Kidney glomerular epithelial cell (primary cell): ENCODE results near the gene CDC27.
"Not testable (repeated sequence)": the region's sequence is repeated elsewhere in the genome, so short reads cannot be mapped to it uniquely, and the experiment has no call there.

ENCODE experiments used
- DNase-seq: peaks from one replicate; lab custom pipeline; 2025; lab: John Stamatoyannopoulos, UW

The CDC27 gene

DNA sequence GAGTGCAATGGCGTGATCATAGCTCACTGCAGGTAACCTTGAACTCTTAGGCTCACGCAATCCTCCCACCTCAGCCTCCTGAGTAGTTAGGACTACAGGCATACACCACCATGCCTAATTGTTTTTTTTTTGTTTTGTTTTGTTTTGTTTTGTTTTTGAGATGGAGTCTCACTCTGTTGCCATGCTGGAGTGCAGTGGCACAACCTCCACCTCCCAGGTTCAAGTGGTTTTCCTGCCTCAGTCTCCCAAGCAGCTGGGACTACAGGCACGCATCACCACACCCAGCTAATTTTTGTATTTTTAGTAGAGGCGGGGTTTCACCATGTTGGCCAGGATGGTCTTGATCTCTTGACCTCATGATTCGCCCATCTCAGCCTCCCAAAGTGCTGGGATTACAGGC lies 54.7 kb downstream of the CDC27 start:
- DNase-seq, result not testable (repeated sequence)

DNA sequence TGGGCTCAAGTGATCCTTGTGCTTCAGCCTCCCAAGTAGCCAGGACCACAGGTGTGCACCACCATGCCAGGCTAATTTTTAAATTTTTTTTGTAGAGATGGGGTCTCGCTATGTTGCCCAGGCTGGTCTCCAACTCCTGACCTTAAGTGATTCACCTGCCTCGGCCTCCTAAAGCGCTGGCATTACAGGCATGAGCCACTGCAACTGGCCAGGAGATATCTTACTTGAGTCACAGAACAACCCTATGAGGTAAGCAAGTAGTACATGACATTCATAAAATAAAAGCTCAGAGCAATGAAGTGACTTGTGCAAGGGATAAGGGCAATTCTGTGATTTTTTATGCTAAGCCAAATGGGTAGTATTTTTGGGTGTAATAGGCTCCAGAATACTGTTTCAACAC lies 57.3 kb downstream of the CDC27 start:
- no peak for DNase-seq

DNA sequence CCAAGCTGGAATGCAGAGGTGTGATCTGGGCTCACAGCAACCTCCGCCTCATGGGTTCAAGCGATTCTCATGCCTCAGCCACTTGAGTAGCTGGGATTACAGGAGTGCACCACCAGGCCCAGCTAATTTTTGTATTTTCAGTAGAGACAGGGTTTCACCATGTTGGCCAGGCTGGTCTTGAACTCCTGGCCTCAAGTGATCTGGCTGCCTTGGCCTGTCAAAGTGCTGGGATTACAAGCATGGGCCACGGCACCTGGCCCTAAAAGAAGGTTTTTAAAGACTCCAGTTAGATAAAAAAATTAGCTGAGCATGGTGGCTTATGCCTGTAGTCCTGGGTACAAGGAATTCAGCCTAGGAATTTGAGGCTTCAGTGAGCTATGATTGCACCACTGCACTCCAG lies 62.3 kb downstream of the CDC27 start:
- not testable (repeated sequence) for DNase-seq

DNA sequence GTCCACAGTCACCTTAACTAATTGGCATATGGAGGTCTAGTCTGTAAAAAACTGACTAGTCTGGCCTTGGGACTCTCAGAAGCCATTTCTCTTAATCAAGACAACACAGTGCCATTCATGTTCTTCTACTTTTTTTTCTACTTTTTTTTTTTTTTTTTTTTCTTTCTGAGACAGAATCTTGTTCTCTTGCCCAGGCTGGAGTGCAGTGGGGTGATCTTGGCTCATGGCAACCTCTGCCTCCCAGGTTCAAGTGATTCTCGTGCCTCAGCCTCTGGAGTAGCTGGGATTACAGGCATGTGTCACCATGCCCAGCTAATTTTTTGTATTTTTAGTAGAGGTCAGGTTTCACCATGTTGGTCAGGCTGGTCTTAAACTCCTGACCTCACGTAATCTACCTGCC lies 65.8 kb downstream of the CDC27 start:
- not testable (repeated sequence) for DNase-seq

DNA sequence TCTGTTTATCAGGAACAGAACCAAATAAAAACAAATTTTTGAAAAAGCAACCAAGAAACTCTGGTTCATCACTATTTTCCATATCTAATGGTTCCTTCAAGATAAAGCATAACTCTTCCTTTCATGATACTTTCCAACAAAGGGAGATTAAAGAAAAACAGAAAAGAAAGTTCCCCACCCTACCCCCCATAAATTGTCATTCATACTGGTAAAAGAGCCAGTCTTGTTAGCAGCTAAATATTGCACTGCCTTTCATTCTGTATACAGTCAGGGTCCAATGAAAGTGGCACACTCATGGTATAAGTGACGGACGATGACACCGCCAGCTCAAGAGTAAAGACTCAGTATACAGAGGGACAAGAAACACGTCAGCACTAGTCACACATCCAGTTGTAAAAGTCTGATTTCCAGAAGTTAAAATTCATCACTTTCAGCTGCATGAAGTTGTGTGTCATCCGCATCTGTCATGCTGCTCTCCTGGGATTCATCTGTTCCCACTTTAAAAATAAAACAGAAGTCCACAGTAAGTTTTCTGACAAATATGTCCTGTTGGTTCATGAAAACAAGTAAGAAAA lies 68.5 kb downstream of the CDC27 start:
- DNase-seq, result no peak

DNA sequence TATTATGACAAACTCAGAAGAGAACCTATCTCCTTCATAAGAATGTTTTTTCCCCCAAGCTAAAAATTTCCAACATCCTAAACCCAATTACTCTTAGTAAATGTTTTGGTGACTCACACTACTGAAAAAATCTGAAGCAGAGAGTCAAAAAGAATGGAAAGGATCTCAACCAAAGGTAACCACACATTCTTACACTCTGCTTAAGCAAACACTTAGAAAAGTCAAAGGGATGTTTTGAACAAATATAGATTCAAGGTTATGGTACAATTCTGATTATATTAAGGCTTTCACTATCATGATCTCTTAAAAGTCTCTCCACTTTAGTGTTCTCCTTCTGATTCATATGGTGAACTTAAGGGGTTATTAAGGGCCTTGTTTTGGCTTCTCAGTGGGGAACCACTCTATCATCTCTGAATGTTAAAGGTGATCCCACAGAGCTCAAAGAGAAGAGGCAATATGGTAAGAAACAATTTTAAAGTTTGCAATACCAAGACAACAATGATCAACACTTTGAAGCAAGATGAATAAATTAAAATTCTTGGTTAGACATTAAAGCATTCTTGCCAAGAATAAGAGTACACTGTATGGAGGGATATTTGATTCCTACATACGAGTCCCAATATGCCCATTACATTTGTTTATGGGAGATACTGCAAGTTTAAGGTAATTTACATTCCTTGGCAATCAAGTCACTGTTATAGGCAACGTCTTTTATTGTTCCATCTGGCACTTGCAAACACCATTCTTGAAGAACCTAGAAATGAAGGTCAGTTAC lies 69.2 kb downstream of the CDC27 start:
- peak; percentile 52 for DNase-seq

DNA sequence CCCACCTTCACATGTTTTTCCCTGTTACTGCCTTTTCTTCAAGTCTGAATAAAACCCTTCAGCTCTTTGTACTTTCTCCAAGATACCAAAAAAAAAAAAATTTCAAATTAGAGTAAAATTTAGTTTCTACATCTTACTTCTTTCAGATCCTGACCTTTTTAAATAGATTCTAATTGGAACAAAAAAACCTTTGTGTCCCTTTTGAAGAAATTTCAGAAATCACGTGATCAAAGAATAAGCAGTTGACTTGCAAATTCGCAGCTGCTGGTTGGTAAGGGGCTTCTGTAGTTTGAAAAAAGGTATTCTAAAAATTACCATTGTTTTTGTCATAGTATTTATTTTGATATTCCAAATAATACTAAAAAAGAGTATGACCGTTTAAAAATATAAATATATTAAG lies 71.7 kb downstream of the CDC27 start:
- no peak for DNase-seq

DNA sequence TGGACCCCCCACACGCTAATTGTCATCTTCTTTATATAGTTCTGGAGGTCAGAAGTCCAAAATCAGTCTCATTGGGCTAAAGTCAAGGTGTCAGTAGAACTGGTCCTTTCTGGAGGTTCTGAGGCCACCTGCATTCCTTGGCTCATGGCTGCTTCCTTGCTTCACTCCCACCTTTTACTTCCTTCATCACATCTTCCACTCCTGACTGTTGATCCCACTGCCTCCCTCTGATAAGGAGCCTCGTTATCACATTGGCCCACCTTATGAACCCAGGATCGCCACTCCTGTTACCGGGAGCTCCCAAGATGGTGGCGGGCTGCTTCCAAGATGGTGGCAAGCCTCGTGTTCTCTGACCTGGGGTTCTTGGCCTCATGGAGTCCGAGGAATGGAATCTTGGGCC lies 83.0 kb downstream of the CDC27 start:
- no peak for DNase-seq

DNA sequence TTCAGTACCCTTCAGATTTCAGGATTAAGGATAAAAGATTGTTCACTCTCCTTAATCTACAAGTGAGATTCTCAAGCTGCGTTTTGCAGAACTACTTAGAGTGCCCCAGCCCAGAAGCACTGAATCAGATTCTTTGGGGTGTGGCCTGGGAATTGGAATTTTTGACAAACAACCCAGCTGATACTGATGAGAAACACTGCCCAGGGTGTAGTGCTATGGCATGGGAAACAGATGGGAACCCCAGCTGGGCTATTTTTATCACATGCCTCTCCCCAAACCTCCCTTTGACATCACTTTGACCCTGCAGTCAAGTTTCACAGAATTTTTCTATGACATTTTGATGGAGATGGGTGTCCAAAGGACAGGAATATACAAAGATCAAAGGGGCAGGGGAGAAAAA lies 83.8 kb downstream of the CDC27 start:
- not testable (repeated sequence) for DNase-seq

DNA sequence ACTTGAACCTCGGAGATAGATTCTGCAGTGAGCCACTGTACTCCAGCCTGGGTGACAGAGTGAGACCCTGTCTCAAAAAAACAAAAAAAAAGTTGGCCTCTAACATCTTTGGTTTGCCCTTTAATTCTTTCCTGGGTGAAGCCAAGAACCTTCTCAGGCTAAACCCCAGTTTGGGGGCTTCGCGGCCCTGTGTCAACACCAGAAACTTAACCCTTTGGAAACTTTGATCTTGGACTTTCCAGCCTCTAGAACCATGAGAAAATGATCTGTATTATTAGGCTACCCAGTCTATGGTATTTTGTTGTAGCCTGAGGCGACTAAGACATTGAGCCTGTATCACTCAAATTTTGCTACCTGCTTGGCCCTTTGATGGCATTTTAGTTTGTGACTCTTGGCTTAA lies 86.2 kb downstream of the CDC27 start:
- no peak for DNase-seq

DNA sequence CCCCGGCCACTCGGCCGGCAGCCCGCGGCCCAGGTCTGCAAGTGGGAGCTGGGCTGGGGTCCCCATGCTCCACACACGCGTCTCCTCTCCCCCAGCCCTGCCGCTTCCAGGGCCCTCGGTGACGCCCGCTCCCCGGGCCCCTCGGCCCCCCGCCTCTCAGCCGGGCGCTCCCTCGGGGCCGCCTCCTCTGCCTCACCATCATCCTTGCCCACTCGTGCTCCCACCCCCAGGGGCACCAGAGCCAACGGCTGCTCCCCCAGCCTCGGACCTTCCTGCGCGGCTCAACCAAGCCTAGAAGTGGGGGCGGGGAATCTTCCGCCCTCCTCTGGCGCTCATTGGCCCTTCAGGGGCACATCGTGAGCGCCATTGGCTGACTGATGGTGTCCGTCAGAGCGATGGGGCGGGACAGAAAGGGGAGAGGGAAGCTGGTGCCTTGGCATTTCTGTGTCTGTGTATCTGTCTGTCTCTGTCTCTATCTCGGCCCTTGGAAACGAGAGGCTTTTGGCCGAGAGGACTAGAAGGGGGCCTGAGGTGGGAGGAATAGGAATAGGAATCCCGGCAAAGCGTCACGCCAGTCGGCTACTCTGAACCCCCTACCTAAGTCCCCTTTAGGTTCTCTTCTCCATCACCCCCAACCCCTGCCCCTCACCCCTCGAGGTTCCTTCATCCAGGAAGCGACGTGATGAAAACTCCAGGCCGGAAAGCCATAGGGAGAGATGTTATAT lies 88.9 kb downstream of the CDC27 start:
- peak; percentile 78 for DNase-seq

DNA sequence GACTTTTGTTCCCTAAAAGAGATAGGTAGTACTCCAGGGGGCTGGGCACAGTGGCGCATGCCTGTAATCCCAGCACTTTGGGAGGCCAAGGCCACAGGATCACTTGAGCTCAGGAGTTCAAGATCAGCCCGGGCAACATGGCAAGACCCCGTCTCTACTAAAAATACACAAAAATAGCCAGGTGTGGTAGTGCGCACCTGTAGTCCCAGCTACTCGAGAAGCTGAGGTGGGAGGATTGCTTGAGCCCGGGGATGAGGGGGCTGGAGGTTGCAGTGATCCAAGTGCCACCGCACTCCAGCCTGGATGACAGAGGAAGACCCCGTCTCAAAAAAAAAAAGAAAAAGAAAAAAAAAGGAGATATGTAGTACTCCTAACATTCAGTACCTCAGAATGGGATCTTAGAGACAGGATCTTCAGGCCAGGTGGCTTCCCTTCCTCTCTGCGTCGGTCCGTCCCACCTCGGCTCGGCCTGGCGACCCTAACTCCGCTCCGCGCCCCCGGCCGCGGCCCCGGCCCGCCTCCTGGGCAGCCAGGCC lies 89.6 kb downstream of the CDC27 start:
- no peak for DNase-seq

DNA sequence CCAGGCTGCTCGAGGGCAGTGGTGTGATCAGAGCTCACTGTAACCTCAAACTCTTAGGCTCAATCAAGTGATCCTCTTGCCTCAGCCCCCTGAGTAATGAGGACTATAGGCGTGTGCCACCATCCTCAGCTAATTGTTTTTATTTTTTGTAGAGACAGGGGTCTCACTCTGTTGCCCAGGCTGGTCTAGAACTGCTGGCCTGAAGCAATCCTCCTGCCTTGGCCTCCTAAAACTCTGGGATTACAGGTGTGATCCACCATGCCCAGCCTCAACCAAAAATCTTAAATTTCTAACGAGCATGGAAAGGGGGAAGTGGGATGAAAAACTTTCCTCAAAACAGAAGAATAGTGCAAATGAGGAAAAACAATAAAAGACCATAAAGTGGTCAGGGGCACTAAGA lies 92.8 kb downstream of the CDC27 start:
- no peak for DNase-seq

DNA sequence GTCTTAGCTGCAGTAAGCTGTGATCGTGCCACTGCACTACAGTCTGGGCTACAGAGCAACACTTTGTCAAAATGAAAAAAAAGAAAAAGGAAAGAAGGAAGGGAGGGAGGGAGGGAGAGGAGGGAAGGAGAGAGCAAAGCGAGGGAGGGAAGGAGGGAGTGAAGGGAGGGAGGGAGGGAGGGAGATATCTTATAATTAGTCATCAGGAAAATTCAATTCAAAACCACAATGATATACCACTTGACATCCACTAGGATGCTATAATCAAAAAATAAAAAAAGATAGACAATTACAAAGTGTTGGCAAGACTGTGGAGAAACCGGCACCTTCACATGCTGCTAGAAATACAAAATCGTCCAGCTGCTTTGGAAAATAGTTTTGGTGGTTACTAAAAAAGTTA lies 93.8 kb downstream of the CDC27 start:
- no peak for DNase-seq

DNA sequence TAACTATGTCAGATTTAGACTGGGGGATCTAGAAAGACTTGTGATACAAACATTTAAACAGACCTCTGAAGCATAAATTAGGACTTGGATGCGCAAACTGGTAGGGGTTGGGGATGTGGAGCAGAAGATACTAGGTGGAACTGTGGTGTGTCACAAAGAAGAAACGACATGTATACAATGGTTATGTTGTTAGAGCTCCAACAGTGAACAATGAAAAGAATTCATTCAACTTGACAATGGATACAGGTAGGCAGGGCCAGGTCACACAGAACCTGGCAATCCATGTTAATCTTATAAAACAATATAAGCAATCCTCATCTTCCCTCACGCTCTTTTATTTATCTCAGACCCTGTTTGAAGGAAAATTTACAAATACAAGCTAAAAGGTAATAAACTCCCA lies 102.0 kb downstream of the CDC27 start:
- DNase-seq, result no peak

DNA sequence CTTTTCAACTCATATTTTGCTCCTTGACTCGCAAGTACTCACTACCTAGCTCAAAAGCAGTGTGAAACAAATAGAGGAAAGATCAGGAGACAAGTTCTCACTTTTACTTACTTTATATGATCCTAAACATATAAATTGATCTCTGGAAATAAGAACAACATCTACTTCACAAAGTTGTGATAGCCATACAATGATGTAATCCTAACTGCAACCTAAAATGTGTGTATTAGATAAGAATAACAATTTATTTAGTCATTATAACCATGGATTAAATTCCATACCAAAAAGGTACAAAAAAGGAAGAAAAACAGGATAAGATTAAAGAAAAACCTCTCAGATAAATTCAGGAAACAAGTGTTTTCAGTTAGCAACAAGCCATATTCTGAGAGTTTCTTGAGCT lies 103.4 kb downstream of the CDC27 start:
- no peak for DNase-seq

DNA sequence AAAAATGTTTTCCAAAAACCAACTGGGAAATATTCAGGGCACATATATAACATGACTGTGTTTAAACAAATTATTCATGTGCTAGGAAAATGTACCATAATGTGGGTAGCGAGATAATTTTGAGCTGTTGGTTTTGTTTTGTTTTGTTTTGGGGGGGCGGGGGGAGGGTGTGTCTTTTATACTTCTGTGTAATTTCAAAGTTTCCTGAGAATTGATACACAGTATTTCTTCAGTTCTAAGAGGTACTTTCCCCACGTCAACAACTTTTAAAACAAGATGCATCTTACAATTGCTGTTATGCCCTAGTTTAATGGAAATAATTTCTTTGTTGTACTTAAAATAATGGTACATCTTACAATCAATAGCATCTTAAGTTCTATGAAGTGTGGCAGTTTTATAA lies 110.3 kb downstream of the CDC27 start:
- DNase-seq, result no peak

DNA sequence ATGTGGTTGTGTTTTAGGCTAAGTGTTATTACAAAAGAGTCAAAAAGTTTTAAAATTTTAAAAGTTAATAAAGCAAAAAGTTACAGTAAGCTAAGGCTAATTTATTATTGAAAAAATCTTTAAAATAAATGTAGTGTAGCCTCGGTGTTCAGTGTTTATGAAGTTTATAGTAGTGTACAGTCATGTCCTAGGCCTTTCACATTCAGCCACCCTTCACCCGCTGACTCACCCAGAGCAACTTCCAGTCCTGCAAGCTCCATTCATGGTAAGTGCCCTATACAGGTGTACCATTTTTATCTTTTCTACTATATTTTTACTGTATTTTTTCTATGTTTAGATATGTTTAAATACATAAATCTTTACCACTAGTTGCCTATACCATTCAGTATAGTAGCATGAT lies 111.5 kb downstream of the CDC27 start:
- DNase-seq, result no peak

DNA sequence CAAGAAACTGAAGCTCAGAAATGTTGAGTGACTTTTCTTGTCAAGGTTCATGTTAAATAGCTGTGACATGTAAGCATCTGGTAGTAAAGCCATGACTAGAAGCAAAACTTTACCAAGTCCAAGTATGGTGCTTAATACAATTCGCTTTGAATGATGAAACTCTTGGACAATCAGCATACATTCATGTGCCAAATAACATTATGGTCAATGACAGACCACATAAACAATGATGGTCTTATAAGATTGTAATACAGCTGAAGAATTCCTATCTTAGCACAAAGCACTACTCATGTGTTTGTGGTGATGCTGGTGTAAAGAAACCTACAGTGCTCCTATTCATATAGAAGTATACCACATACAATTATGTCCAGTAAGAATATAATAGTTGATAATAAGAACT lies 112.9 kb downstream of the CDC27 start:
- DNase-seq, result no peak

DNA sequence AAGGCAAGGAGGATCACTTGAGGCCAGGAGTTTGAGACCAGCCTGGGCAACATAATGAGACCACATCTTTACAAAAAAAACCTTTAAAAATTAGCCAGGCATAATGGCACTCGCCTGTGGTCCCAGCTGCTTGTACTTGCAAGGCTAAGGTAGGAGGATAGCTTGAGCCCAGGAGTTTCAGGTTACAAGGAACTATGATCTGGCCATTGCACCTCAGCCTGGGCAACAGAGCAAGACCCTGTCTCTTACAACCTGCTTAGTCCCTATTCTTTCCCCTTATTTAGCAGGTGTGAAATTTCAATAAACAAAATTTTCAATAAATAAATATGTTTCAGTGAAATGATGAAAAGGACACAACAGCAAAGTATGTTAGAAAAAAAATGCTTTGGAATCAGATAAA lies 114.7 kb downstream of the CDC27 start:
- not testable (repeated sequence) for DNase-seq

DNA sequence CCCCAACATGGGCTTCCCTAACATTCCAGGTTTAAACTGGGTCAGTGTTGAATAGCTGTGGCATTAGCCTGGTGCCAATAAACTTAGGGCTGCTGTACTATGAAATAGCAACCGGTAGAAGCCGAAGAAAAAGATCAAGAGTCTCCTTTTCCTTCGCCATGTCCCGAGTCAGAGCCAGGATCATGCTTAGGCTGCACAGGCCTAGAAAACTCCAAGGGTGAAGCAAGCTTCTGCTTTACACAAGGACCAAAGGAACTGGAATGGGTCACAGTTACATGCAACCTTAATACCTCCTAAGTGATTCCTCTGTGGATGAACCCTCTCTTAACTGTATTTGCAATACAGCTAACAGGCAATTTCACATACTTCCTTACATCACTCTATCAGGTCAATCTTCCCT lies 115.5 kb downstream of the CDC27 start:
- DNase-seq, result not testable (repeated sequence)

DNA sequence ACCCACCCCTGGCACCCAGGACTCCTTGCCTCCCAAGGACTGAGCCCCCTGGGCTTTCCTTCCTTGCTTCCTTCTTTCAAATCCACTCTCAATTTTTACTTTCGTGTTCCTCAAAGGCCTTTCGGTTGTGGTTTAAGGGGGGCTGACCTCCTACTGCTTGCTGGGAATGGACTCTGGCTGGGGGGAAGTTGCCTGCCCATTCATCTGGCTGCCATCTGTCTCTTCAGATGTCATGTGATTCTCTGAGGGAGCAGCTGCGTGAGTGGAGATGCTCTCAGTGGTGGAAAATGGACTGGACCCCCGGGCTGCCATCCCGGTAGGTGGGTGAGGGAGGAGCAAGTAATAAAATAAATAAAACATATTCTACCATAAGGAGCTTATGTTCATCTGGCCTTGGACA lies 116.2 kb downstream of the CDC27 start:
- DNase-seq, result no peak

DNA sequence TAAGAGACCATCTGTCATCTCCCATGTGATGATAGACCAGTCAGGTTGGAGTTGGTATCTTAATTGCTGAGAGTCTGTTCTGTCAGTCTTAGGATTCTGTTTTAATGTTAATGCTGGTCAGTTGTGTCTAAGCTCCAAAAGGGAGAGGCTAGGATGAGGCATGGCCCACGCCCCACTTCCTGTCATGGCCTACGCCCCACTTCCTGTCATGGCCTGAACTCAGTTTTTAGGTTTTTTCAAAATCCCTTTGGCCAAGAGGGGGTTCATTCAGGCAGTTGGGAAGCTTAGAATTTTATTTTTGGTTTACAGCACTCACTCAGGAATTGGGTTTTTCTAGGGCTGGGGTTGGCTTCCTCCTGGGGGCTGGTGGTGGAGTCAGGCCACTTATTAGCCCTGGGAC lies 117.9 kb downstream of the CDC27 start:
- not testable (repeated sequence) for DNase-seq
